RKO (cell line): ENCODE measurements around the gene TINAG.

Experiments used
- DNase-seq: peaks from one replicate; pipeline ENCODE4 v3.0.0-alpha.2; 2016; ENCODE audit warnings: low spot score

Gene TINAG

GRCh38 chr6:54431466-54431865, 123.2 kb downstream of the TINAG start:
- DNase-seq, result no peak
